HG02970 (cell line): ENCODE results near the gene C3.
"Not testable (repeated sequence)": the region's sequence is repeated elsewhere in the genome, so short reads cannot be mapped to it uniquely, and the experiment has no call there.

Experiments used
- ATAC-seq: cut with Tn5 transposase; IDR thresholded peaks from one replicate; pipeline ENCODE4 v1.9.1; 2021; ENCODE audit warnings: mild to moderate bottlenecking, moderate library complexity, moderate number of reproducible peaks; ENCODE audit not compliant: unreplicated experiment, low FRiP score

Gene C3

DNA sequence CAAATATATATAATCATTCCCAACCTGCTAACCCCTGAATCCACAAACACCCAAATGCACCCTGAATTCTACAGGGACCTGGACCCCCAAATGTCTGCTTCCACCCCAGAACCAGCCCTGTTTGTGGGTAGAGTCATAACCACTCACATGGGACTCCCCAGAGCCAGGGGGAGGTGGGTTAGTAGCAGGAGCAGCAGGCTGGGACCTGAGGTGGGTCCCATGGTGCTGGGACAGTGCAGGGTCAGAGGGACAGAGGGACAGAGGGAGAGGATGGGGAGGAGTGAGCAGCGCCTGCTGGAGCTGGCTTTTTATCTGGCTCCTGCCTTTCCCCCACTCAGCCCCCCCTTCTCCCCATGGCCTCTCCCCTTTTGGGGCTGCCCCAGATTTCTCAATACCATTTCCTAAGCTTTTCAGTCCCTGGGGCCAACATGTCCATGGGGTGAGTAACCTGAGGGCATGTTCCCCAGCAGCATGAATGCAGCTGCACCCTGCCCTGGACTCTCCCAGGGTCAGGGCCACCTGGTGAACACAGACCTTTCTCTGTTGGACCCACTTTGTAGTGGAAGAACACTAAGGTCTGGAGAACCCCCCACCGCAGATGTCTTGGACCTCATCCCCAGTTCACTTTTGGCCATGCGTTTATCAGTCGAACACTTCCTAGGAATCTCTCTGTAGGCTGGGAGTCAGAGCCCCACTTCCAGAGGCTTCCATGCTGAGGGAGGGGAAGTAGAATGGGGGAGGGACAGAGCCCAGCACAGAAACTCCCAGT is at the start of gene C3:
TSS of gene C3 (minus strand) at position 282 of the 769 bp plus-strand sequence. CDS start at position 221, 61 bp downstream.
- ATAC-seq, result no peak

- no peak for ATAC-seq
Measured at GRCh38 chr19:6769006-6769619, 48.7 kb upstream of the C3 start.

- no peak for ATAC-seq
Measured at GRCh38 chr19:6768236-6768785, 47.9 kb upstream of the C3 start.

DNA sequence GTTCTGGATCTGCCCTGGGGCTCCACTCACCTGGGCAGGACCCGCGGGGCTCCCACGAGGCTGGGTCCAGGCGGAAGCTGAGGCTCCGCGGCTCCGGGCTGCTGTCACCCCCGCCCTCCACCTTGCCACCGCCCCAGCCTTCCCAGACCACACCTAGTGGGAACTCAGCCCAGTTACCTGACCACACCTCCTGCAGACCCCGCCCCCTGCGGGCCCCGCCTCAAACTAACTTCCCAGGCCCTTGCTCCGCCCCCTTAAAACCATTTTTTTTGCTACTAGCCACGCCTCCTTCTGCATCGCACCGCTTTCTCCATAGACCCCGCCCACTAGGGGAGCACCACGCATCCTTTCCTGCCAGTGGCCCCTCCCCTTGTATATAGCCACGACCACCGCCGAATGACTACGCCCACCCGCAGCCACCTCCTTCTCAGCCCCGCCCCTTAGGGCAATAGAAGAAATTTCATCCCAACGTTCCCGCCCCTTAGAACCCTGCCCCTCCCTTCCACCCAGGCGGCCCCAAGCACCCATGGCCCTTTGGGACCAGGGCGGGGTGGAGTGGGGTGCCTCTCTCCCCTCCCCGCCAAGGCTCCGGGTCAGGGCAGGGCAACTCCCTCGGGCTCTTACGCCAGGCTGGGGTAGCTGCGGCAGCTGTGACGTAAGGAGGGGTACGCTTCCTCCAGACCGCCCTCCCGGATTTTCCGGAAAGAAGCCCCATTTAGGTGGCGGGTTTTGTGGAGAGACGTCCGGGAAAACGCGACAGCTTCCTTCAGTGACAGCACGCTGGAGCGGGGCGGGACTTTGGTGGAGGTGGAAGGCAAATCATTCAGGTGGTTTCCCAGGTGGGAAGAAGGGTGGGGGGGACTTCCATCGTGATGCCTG is 47.1 kb upstream of the C3 start, which contains the start of gene SH2D3A:
TSS of gene SH2D3A (minus strand) at position 79 of the 879 bp plus-strand sequence. CDS start 3,687 bp downstream, outside the sequence.
- ATAC-seq, result peak; percentile 71

DNA sequence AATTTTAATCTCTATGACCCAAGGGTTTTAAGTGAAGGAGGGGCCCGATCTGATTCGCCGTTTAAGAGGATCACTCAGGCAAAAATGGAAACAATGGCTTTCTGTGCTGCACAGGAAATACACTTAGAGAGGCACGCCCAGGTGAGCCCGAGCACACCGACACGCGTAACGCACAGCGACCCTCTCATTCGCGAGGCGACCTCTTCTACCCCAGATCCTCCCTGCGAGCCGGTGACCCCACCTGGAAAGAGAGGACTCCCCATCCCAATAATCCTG is 46.6 kb upstream of the C3 start:
- ATAC-seq, result no peak

DNA sequence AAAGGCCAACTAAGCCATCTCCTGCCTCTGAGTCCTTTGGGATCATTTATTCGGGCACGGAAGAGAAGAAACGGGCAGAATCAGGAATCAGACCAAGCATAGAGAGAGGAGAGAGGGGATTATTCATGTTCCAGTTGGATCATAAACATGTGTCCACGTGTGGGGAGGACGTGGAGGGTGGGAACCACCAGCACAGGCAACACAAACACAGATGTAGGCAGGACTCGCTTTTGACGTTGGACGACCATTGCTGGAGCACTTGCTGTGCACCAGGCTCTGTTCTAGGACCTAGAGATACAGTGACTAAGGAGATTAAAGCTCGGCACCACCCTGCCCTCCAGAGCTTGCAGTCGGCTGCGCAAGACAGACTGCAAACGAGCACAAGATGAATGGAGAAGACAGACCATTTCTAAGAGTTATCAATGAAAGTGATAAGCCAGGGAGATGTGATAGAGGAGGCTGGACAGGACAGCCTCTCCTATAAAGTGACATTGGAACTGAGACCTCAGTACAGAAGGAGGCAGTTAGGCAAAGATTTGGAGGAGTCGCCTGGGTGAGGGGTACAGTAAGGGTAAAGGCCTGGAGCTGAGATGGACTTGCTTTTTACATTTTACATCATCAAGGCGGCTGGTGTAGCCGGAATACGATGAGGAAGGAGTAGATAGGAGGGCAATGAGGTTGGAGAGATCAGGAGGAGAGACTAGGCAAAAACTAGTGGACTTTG is 46.1 kb upstream of the C3 start:
- ATAC-seq, result no peak

DNA sequence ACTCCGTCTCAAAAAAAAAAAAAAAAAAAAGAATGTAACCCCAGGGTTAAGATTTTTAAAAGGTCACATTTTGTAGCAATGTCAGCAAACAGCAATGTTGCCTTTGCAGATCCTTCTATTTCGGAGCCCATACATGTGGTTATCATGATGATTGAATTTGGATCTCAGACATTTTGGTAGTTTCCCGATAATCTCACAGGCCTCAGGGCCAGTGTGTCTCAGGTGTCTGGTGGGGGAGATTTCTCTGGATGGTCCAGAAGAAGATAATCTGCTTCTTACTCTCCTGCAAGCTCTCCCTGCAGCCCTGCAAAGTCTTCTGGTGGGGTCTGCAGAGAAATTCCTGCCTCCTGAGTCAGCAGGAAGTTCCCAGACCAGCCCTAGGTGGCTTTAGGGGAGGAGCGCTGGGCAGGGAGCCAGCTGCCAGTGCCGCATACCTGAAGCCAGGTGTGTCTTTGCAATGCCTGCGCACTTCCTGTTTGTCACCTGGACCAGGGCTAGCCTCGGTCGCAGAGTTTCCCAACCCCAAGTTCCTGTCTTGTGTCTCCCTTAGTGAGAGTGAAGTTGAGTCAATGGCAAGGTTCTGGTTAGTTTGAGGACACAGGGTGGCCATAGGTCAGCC is 45.4 kb upstream of the C3 start:
- no peak for ATAC-seq

- not testable (repeated sequence) for ATAC-seq
Measured at GRCh38 chr19:6762253-6762797, 41.9 kb upstream of the C3 start.

DNA sequence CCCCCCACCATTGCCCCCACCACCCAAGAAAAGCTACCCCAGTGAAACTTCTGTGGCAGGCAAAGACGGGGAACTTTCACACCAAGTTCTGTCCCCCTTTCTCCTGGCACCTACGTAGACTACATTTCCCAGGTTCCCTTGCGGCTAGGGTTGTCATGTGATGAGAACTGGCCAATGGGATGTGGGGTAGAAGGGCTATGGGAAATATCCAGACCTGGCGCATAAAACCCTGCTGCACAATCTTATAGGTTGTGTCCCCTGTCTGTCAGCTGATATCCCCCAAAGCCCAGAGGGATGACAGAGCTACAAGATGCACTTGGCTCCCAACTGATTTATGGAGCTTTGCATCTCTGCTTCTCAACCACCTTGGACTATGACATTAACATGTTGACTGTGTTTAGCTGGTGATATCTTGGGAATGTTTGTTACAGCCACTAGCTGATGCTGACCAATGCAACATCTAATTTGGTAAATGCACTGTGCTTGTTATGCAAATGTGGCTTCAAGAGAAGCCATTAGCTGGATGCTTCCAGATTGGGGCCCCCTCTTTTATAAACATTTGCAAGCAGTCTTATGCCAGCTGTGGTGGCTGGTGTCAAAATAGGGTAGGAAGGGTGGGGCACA is 40.7 kb upstream of the C3 start:
- no peak for ATAC-seq

DNA sequence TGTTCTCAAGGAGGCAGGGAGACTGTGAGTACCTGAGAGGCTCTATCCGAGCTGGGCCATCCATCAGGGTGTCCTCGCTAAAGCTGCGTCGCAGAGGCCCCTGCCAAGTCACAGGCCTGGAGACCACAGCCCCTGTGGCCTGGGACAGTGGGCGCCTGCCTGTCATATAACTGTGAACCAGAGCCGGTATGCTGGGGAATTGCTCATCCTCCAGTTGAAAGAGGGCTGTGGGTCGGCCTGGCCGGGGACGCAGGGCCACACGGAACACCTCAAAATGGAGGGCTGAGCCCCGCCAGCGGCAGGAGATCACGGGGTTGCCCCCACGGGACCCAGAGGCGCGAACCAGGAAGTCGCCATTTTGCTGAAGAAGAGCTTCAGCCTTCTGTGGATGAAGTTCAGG is 40.2 kb upstream of the C3 start:
- ATAC-seq, result no peak

- no peak for ATAC-seq
Measured at GRCh38 chr19:6754653-6755463, 34.4 kb upstream of the C3 start.

DNA sequence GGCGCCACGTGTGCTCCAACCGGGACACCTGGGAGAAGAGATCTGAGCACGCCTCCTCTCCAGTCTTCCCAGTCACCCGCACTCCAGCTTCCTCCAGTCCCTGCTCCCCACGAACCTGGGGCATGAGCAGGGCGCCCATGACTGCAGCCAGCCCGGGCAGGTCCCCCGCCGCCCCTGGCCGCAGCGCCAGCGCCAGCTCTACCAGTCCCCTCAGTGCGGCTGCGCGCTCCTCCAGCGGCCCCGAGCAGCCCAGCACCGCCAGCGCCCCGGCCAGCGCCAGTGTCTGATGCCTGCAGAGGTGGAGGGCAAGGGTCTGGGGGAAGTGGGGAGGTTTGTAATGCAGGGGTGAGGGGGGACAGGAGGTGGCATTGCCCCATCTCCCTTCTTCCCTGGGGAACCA is 33.7 kb upstream of the C3 start:
- no peak for ATAC-seq

DNA sequence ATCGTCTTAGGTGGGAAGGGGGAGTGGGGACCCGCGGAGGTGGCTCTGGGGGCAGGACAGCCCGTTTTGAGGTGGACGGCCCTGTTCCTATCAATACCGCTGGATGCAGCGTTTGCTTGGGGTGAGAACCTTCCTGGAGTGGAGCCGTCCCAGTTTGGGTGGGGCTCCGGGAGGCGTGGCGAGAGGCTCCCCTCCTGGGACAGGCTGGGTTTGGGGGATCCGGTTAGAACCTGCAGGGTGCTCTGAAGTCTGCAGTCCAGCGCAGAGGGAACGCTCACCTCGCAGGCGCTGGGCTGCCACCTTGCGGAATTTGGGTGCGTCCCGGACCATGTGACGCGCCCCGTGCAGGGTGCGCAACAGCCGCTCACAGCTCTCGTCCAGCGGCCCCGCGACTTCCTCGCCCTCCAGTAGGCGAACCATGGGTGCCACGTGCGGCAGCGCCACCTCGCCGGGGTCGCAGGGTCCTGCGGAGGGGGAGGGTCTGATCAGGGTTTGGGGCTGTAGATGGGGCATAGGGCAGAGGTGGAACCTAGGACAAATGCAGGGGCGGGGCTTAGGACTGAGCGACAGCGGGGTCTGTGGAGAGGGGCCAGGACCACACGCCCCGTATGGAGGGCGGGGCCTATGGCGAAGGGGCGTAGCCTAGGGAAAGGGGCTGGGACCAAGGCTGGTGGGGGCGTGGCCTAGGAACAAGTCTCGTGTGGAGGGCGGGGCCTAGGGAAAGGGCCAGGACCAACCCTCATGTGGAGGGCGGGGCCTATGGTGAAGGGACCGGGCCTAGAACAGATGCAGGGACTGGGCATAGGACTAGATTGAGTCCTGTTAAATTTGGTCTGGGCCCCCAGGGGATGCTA is 33.0 kb upstream of the C3 start:
- ATAC-seq, result peak; percentile 69

GRCh38 chr19:6752256-6753177 is 32.1 kb upstream of the C3 start:
- ATAC-seq, result no peak

DNA sequence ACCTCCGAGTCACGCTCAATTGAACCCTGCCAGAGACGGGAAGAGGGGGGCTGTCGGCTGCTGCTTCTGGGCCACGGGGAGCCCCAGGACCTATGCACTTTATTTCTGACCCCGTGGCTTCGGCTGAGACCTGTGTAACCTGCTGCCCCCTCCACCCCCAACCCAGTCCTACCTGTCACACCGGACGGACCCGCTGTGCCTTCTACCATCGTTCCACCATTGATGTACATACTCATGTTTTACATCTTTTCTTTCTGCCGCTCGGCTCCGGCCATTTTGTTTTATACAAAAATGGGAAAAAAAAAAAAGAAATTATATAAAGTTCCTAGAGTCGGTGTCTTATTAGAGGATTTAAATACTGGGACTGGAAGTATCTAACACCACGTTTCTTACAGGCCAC is 30.7 kb upstream of the C3 start:
- ATAC-seq, result no peak

DNA sequence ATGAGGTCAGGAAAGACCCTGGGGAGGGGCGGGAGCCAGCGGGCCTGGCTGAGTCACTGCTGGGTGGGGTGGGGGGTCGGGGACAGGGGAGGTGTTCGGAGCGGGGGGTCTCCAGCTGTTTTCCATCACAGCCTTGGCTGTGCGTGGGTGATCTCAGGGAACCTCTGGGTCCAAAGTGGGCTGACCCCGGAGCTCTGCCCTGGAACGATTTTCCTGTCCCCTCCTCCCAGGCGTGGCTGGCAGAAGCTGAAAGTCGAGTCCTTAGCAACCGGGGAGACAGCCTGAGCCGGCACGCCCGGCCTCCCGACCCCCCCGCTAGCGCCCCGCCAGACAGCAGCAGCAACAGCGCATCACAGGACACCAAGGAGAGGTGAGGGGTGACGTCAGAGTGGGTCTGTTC is 29.6 kb upstream of the C3 start:
- ATAC-seq, result no peak
